ENCODE data around the gene PRRX2.
"Not testable (repeated sequence)": the region's sequence is repeated elsewhere in the genome, so short reads cannot be mapped to it uniquely, and the experiment has no call there.

The PRRX2 gene

DNA sequence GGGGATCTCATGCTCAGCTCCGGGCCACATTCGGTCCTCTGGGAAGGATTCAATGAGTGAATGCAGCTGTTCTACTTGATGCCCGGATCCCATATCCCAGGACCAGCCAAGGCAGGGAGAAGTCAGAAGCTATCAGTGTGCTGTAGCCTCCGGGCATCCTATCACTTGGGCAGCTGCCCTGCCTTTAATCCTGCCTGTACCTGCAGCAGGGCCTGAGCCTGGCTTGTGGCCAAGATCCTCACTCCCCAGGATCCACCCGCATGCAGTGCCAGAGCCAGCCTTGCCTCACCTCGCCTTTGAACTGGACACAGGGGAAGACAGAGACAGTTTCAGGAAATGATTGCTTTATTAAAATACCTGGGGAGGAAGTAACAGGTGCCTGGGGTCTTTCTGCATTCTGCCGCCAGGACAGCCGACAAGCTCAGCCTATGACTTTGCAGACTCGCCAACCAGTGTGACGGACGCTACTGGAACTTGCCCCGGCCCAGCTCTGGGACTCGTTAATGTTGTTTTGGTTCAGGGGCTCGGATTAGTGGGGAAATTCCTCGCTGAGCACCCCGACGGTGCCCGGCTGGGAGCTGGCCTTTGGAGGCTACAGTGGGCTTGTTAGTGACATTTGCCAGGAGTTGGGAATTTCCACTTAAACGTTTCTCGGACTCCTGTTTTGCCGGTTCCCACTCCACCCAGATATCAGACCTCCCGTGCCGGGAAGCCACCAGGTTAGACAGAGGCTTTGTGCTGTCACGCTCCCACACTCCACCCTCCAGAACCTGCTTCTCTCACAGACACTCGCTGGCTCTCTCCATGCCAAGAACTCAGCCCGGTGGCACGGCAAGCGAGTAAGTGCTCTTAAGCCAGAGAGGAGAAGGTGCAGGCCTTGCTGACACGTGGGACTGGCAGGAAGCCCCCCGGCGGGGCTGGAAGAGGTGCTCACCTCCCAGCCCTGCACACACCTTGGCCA is 86.7 kb downstream of the PRRX2 start:
- no peak for DNase-seq (ENCODE audit: low read depth in 4 of 4, low spot score in 1 of 4)

DNA sequence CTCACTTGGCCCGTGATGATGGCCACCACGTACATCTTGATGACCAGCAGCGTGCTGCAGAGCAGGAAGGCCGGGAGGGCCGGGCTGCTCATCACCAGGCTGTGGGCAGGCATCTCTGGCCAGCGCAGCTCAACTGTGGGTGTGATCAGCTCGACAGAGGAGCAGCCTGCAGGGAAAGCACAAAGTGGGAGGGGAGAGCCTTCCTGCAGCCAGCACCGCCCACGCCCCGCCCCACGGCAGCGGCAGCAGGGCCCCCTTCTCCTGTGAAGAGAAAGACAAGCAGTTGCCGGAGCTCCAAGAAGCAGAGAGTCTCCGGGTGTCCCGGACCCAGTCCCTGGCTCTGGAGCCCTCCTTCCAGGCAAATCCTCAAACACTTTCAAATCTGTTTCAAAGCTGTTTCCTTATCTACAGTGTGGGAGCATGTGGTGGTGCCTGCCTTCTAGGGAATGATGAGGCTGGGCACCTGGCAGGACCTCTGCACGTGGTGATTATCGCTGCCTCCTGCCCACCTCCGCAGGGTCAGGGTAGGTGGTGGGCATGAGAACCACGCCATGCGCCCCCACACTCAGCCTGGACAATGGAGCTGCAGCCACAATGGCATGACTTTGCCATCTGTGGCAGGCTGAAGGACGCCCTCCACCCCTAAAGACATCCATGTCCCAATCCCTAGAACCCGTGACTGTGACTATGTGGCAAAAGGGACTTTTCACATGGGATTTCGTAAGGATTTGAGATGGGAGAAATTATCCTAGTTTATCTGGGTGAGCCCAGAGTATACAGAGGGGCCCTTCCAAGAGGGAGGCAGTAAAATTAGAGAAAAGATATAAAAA is 87.7 kb downstream of the PRRX2 start, which contains the start of gene PTGES:
Gene PTGES, minus strand, starts transcription at position 143 of the 830 bp plus-strand sequence. Its CDS starts 30 bp downstream, at position 113.
- peak in 3 of 4 experiments; percentile 31 to 57 (median 36) for DNase-seq (ENCODE audit: low read depth in 4 of 4, low spot score in 1 of 4)

DNA sequence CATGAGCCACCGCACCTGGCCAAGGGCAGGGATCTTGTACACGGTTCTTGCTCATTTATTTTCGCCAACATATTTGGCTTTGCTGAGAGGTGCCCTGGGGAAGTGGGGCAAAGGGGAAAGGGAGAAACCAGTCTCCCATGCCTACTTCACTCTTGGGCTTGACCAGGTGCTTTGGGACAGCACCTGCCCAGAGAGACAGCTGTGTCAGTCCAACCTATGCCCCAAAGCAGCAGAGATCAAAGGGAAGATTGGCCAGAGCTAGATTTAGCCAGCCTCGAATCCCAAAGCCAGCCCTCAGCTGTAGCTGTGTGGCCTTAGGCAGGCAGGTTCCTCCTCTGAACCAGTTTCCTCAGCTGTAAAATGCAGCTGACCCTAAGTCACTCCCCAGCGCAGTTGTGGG is 89.7 kb downstream of the PRRX2 start:
- DNase-seq (ENCODE audit: low read depth in 4 of 4, low spot score in 1 of 4), result no peak

DNA sequence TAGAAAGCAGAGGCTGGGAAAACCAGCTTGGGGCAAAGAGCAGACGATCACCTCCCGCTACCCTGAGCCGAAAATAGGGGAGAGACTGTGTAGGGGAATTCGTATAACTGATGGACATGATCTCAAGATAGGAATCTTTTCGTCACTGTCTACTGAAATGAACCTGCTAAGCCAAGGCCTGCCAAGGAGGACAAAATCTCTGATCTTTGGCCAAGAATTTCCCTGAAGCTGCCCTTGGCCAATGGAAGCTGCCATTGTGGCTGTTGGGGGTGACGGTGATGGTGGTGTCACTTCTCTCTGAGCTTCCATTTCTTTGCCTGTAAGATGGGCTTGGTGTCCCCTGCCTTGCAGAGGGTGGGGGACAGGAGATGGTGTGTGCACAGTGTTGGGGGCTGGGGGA is 90.7 kb downstream of the PRRX2 start:
- no peak for DNase-seq (ENCODE audit: low read depth in 4 of 4, low spot score in 1 of 4)

- DNase-seq (ENCODE audit: low read depth in 4 of 4, low spot score in 1 of 4), result no peak
These were observed 91.6 kb downstream of the PRRX2 start for GRCh38 chr9:129757045-129757444.

GRCh38 chr9:129759319-129759718 is 93.9 kb downstream of the PRRX2 start:
- no peak for DNase-seq (ENCODE audit: low read depth in 4 of 4, low spot score in 1 of 4)

DNA sequence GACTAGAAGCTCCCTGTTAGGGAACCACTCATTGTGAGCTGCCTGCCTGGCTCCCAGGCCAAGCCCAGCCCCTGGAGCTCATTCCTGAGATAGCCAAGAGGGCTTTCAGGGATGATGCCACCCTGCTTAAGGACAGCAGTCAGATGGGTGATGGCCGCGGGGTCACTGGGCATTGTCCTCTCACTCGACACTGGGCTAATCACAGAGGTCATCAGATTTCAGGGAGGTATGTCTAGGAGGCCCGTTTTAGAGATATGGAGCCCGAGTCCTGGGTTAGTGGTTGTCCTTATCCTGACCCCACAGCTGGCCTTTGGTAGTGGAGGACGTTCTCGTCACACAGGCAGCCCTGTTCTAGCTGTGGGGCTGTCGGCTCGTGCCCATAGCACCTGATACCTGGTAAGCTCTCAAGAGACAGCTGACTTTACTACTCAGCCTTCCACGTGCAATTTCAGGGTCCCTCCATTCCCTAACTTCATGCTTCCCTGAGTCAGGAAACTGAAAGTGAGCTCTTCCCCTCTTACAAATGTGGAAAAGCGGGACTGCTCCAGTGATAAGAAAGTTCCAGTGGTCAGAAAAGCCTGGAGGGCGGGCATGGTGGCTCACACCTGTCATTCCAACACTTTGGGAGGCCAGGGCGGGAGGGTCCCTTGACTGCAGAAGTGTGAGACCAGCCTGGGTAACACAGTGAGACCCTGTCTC is 94.5 kb downstream of the PRRX2 start:
- DNase-seq (ENCODE audit: low read depth in 4 of 4, low spot score in 1 of 4), result no peak

DNA sequence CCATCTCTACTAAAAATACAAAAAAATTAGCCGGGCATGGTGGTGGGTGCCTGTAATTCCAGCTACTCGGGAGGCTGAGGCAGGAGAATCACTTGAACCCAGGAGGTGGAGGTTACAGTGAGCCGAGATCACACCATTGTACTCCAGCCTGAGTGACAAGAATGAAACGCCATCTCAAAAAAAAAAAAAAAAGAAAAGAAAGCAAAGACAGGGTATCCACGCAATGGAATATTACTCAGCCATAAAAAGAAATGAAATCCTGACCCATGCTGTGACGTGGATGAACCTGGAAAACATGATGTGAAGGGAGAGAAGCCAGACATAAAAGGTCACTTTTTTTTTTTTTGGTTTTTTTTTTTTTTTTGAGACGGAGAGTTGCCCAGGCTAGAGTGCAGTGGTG is 95.3 kb downstream of the PRRX2 start:
- not testable (repeated sequence) for DNase-seq (ENCODE audit: low read depth in 4 of 4, low spot score in 1 of 4)

DNA sequence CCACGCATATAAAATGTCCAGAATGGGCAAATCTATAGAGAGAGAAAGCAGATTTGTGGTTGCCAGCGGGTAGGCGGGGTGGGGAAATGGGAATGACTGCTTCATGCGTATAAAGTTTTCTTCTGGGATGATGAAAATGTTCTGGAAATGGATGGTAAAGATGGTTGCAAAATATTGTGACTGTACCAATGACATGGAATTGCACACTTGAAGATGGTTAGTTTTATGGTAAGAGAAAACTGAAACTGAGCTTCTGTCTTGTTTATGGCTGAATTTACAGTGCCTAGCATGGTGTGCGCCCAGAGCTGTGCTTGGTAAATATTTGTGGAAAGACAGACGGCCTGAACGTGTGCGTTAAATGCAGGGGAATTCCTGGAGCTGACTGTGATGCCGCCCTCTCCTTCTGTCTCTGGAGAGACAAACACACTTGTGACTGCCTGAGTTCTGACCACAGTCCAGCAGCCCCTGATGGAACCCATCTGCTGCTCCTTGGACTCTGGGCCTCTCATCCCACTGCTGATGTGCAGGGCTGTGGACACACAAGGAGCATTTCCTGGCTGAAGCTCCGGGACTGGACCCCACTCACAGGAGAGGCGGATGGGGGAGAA is 96.0 kb downstream of the PRRX2 start:
- no peak for DNase-seq (ENCODE audit: low read depth in 4 of 4, low spot score in 1 of 4)

DNA sequence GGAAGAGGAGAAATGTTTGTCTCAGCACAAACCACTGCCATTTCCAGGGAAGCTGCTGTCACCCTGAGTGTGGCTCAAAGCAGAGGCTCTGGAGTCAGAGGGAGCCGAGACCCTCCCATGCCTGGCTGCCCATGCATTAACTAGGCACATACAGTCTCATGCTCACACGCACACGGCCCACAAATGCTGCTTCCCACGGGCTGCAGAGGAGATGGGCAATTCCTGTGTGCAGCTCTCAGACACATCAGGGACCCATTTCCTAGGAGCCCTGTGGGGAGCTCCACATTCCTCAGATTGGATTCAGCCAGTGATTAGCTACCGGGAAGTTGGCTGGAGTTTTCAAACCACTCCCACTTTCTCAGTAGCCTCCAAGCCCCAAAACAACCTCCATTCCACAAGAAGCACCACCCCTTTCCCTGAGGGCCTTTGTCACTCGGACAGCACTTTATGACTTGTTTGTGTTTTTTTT is 96.5 kb downstream of the PRRX2 start:
- DNase-seq (ENCODE audit: low read depth in 4 of 4, low spot score in 1 of 4), result no peak

- DNase-seq (ENCODE audit: low read depth in 4 of 4, low spot score in 1 of 4), result not testable (repeated sequence)
These were observed 97.0 kb downstream of the PRRX2 start for GRCh38 chr9:129762370-129762984.

GRCh38 chr9:129762985-129763926 is 97.8 kb downstream of the PRRX2 start:
- no peak for DNase-seq (ENCODE audit: low read depth in 4 of 4, low spot score in 1 of 4)

DNA sequence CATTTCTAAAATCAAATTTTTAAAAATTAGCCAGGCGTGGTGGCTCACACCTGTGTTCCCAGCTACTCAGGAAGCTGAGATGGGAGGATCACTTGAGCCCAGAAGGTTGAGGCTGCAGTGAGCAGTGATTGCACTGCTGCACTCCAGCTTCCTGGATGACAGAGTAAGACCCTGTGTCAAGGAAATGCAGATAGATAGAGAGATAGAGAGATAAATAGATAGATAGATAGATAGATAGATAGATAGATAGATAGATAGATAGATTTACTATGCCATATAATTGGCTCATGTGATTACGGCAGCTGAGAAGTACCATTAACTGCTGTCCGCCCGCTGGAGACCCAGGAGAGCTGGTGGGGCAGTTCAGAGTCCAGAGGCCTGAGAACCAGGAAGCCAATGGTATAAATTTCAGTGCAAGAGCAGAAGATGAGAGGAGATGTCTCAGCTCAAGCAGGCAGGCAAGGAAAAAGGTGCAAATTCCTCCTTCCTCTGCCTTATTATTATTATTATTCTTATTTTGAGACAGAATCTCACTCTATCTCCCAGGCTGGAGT is 100.4 kb downstream of the PRRX2 start:
- no peak for DNase-seq (ENCODE audit: low read depth in 4 of 4, low spot score in 1 of 4)

- no peak for DNase-seq (ENCODE audit: low read depth in 4 of 4, low spot score in 1 of 4)
These were observed 103.0 kb downstream of the PRRX2 start for GRCh38 chr9:129768486-129768885.

GRCh38 chr9:129769669-129770068 is 104.2 kb downstream of the PRRX2 start:
- no peak for DNase-seq (ENCODE audit: low read depth in 4 of 4, low spot score in 1 of 4)

DNA sequence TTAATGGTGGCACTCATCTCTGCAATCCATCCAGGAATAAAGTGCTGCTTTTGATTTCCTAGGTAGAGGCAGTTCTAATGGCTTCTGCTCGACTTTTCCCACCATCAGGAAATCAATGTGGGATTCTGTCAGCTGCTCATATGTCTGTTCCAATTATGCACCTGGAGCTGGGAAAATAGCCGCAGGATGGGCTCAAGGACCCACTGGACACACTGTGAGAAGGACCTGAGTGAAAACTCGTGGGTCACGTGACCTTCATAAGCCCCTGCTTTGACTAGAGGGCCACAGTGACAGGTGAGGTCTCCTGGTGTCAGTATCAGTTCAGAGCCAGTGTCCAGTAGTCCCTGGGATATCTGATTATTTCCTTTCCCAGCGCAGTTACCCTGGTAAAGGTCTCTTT is 105.3 kb downstream of the PRRX2 start:
- no peak for DNase-seq (ENCODE audit: low read depth in 4 of 4, low spot score in 1 of 4)

Measured in stimulated activated CD4-positive, alpha-beta T cell treated with anti-CD3 and anti-CD28 coated beads, Interleukin-1b, Interleukin-23, amount 100 ng/mL, for 24 hours (primary cell).